Cerebellar cortex (tissue), 1 donor: ENCODE results near the gene TRIM16.
"Not testable (repeated sequence)": the region's sequence is repeated elsewhere in the genome, so short reads cannot be mapped to it uniquely, and the experiment has no call there.

ENCODE experiments used
- DNase-seq: peaks from one replicate; pipeline ENCODE4 v3.0.0-alpha.2; 2015; ENCODE audit warnings: low spot score

TRIM16 gene

GRCh38 chr17:15615850-15616249, 68.3 kb downstream of the TRIM16 start:
- not testable (repeated sequence) for DNase-seq

GRCh38 chr17:15613111-15613510, 71.0 kb downstream of the TRIM16 start:
- not testable (repeated sequence) for DNase-seq

- DNase-seq: not testable (repeated sequence)
Observed at GRCh38 chr17:15592960-15593359, 91.2 kb downstream of the TRIM16 start.

- not testable (repeated sequence) for DNase-seq
Observed at GRCh38 chr17:15591986-15592385, 92.1 kb downstream of the TRIM16 start.

- not testable (repeated sequence) for DNase-seq
Observed at GRCh38 chr17:15590844-15591243, 93.3 kb downstream of the TRIM16 start.

GRCh38 chr17:15589544-15590536, 94.3 kb downstream of the TRIM16 start:
- not testable (repeated sequence) for DNase-seq

- not testable (repeated sequence) for DNase-seq
Observed at GRCh38 chr17:15588017-15588416, 96.1 kb downstream of the TRIM16 start.

GRCh38 chr17:15583313-15583712, 100.8 kb downstream of the TRIM16 start:
- not testable (repeated sequence) for DNase-seq

GRCh38 chr17:15581462-15581861, 102.6 kb downstream of the TRIM16 start:
- DNase-seq: not testable (repeated sequence)
